B cell (primary cell): Measurements from ENCODE around the gene LRRC8D.

Experiments
- EZH2 ChIP-seq: IDR thresholded peaks from 2 replicates; pipeline ENCODE4 v1.6.1; 2012; ENCODE audit warnings: borderline replicate concordance, low read depth, mild to moderate bottlenecking, moderate library complexity, low read length; ENCODE audit not compliant: insufficient read depth, poor library complexity, severe bottlenecking
- TF ChIP-seq, protein P1 (sequence below): fragments of 200-600 bp; IDR thresholded peaks from one replicate; pipeline ENCODE4 v1.8.0; 2022; ENCODE audit warnings: antibody characterized with exemption, mild to moderate bottlenecking

DNA sequence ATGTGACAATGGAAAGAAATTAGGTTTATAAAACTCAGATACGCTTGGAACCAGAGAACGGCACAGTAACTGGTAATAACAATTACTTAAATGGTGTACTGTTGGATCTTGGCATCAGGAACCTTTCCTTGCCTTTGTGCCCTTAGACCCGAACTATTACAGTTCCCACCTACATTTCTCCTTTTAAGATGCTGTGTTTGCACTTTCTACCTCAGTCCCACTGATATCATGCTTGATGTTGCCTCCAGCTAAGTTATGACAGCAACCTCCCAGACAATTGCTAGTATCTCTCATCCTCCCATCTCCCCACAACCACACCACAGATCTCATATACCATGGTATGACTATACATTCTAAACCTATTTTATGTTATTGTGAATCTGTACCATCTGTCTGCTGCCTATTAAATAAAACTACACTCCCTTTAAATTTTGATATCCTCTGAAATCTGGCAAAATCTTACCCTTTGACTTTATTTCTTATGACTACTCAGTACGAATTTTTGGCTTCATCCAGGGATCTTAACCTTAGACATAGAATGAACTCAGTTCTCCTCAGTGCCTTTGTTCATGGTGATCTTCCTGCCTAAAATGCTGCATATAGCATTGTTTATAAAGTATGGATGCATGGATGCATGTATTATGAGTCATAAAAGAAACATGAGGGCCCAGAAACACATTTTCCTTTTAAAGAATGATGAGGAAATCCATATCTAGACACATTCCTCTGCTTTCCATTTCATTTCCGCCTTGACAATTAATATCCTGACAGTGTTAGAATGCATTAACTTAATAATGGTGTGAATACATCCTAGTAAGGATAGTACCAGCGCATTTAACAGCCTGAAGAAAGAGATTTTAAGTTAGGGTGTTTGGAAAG is 64.1 kb downstream of the LRRC8D start:
- TF ChIP-seq, protein P1, sequence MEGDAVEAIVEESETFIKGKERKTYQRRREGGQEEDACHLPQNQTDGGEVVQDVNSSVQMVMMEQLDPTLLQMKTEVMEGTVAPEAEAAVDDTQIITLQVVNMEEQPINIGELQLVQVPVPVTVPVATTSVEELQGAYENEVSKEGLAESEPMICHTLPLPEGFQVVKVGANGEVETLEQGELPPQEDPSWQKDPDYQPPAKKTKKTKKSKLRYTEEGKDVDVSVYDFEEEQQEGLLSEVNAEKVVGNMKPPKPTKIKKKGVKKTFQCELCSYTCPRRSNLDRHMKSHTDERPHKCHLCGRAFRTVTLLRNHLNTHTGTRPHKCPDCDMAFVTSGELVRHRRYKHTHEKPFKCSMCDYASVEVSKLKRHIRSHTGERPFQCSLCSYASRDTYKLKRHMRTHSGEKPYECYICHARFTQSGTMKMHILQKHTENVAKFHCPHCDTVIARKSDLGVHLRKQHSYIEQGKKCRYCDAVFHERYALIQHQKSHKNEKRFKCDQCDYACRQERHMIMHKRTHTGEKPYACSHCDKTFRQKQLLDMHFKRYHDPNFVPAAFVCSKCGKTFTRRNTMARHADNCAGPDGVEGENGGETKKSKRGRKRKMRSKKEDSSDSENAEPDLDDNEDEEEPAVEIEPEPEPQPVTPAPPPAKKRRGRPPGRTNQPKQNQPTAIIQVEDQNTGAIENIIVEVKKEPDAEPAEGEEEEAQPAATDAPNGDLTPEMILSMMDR: no peak
- TF ChIP-seq EZH2: no peak
